SH-SY5Y (cell line): Measurements from ENCODE around the gene KRTAP5-3.

Source experiments
- GATA2 ChIP-seq: IDR thresholded peaks from 2 replicates; pipeline ENCODE4 v1.6.1; 2011; ENCODE audit warnings: mild to moderate bottlenecking, low read depth, low read length
- GATA3 ChIP-seq: IDR thresholded peaks from 2 replicates; pipeline ENCODE4 v1.6.1; 2011; ENCODE audit warnings: low read depth, mild to moderate bottlenecking, low read length, moderate library complexity

GRCh38 chr11:1559111-1559951, 48.9 kb downstream of the KRTAP5-3 start:
- TF ChIP-seq GATA2 (no peak), GATA3 (no peak)
